Psoas muscle (tissue), 8 donors: ENCODE results near the gene SPIN3. TPM values are rescaled to one million over a fixed set of nuclear protein-coding genes. Genes with fewer than 3 reads are reported as not detected.

Source experiments
- ATAC-seq, 4 donors: fragments of 200-7000 bp; cut with Tn5 transposase; one replicate each; pipeline ENCODE4 v1.9.1; 2020; ENCODE audit warnings: moderate library complexity in 3 of 4, mild to moderate bottlenecking in 2 of 4
- DNase-seq, 2 donors: peaks; one replicate each; pipeline ENCODE4 v3.0.0-alpha.2; 2020
- H3K27ac ChIP-seq: fragments of 200-600 bp; one replicate; pipeline ENCODE4 v1.8.0; 2022
- H3K27me3 ChIP-seq, 3 donors: fragments of 200-600 bp in 1 of 3; one replicate each; pipeline versions ENCODE4 v1.6.1 to v1.8.0; 2013 to 2022; ENCODE audit warnings: low read length in 2 of 3, mild to moderate bottlenecking in 2 of 3, moderate library complexity in 1 of 3; ENCODE audit not compliant: insufficient read depth in 3 of 3
- H3K36me3 ChIP-seq, 2 donors: fragments of 200-600 bp in 1 of 2; one replicate each; pipeline versions ENCODE4 v1.6.1 to v1.8.0; 2013 to 2022; ENCODE audit warnings: low read depth in 1 of 2, mild to moderate bottlenecking in 1 of 2, moderate library complexity in 1 of 2; ENCODE audit not compliant: insufficient read depth in 1 of 2
- H3K4me1 ChIP-seq: fragments of 200-600 bp; one replicate; pipeline ENCODE4 v1.8.0; 2022
- H3K4me3 ChIP-seq: fragments of 200-600 bp; one replicate; pipeline ENCODE4 v1.8.0; 2022; ENCODE audit warnings: mild to moderate bottlenecking
- H3K9me3 ChIP-seq: fragments of 200-600 bp; one replicate; pipeline ENCODE4 v1.8.0; 2022
- CTCF ChIP-seq: fragments of 200-600 bp; IDR thresholded peaks from one replicate; pipeline ENCODE4 v1.8.0; 2022; ENCODE audit warnings: antibody characterized with exemption
- WGBS, 3 donors: extraction: QIAGEN DNeasy Blood & Tissue Kit; methylation state at CpG; one replicate each; pipeline versions ENCODE4 v1.1.6 to v1.1.7; 2013; 5-methylcytosine and 5-hydroxymethylcytosine counted together
- intact Hi-C, 2 donors: fragments of 100-400 bp; cut with DNase I; formaldehyde crosslinking; loops; one replicate each; pipeline versions ENCODE4 v1.11.0 to v1.14.2; 2022
- polyA plus RNA-seq, 3 donors: library from polyadenylated mRNA; stranded (reverse); fragments of 200-250 nt; gene quantifications; one replicate each; pipeline ENCODE4 v1.2.3, GENCODE V29; 2013
- total RNA-seq, 4 donors: library from RNA; stranded (reverse); fragmentation: NEBNext Ultra II Directional in 2 of 4; extraction: Animal tissue kit (Norgen Biotek cat#: 25700) in 2 of 4; gene quantifications; one replicate each; pipeline versions ENCODE4 v1.2.1 to v1.2.4, GENCODE V29; 2021 to 2023
- donor health status: healthy with polysubstance abuse.
- donor health status: DM: no; HTN: no; CAD: no; lungs with moderate emphysema.
- donor health status: Bipolar disorder and iron deficiency.
- donor health status: healthy.
- donor health status: DM: yes; HTN: yes; CAD: no.
- donor health status: DM: no; HTN: no; CAD: no.
- donor health status: DM: no; HTN: no; CAD: no.
- donor health status: DM: yes; HTN: yes; CAD: no.

Gene SPIN3
- total and polyA plus RNA-seq, 7 donors: 1.7 to 3.6 (median 2.5) TPM

- Histone ChIP-seq H3K27ac (no peak overlapping the region), H3K9me3 (peaks cover 3% of the 10 kb centered on the region), H3K4me1 (no peaks in the 10 kb centered on the region), H3K36me3 (no peaks in the 10 kb centered on the region), H3K4me3 (no peak overlapping the region), H3K27me3 (peaks cover 0 to 3% (median 0%) of the 10 kb centered on the region in 3 donors)
- WGBS, 3 donors: 66 to 91% (median 89%) methylated on average over 3 of the region's 3 CpGs
- no peak for TF ChIP-seq CTCF
- no peak for DNase-seq
- no peak for ATAC-seq
- intact Hi-C loops: no loop called here
Measured at GRCh38 chrX:56943264-56943663, 52.1 kb downstream of the SPIN3 start.

Other genes starting within 250 kb of the SPIN3 start
- gene SPIN2B, start 126.0 kb upstream of the SPIN3 start, total RNA-seq: 1 to 10 TPM; 4.3 to 6.9 (median 5.6) TPM
- gene SPIN2B, start 126.0 kb upstream of the SPIN3 start, polyA plus RNA-seq: 1 to 10 TPM; 4.1 to 6.1 (median 5.8) TPM
- under 1 TPM; 0.12 to 0.25 (median 0.19) TPM for gene SPIN2A, start 141.9 kb upstream of the SPIN3 start, total RNA-seq
- under 1 TPM in 2 of 3 donors, not detected in 1; 0.08 to 0.09 TPM for gene SPIN2A, start 141.9 kb upstream of the SPIN3 start, polyA plus RNA-seq